Occipital lobe (tissue), 2 donors: ENCODE measurements around the gene VSTM2B. TPM values are rescaled to one million over a fixed set of nuclear protein-coding genes. Genes with fewer than 3 reads are reported as not detected.

Experiments
- DNase-seq: peaks from one replicate; lab custom pipeline; 2025; lab: John Stamatoyannopoulos, UW
- total RNA-seq: library from RNA; depleted of rRNA; stranded (reverse); fragments of >200 nt; gene quantifications from one replicate; pipeline ENCODE4 v1.2.3, GENCODE V29; 2014

VSTM2B gene
- total RNA-seq, 1 donor from 2014 or later, result 12.3 TPM

GRCh38 chr19:29515233-29515619 lies 10.6 kb upstream of the VSTM2B start:
- no peak for DNase-seq

GRCh38 chr19:29515706-29516357 lies 10.0 kb upstream of the VSTM2B start:
- DNase-seq, result no peak

GRCh38 chr19:29516358-29516725 lies 9.5 kb upstream of the VSTM2B start:
- no peak for DNase-seq

- no peak for DNase-seq
These were observed 8.9 kb upstream of the VSTM2B start for GRCh38 chr19:29516821-29517395.

GRCh38 chr19:29517412-29517811 lies 8.4 kb upstream of the VSTM2B start:
- no peak for DNase-seq

GRCh38 chr19:29517946-29518345 lies 7.8 kb upstream of the VSTM2B start:
- no peak for DNase-seq

- no peak for DNase-seq
These were observed 6.6 kb upstream of the VSTM2B start for GRCh38 chr19:29519146-29519545.

- DNase-seq, result no peak
These were observed 5.9 kb upstream of the VSTM2B start for GRCh38 chr19:29519931-29520330.

GRCh38 chr19:29520390-29520789 lies 5.4 kb upstream of the VSTM2B start:
- no peak for DNase-seq

GRCh38 chr19:29521291-29522075 lies 4.3 kb upstream of the VSTM2B start:
- DNase-seq, result no peak

GRCh38 chr19:29523568-29523967 lies 2.2 kb upstream of the VSTM2B start:
- no peak for DNase-seq

GRCh38 chr19:29524201-29524911 lies 1.4 kb upstream of the VSTM2B start:
- DNase-seq, result peak; percentile 38

GRCh38 chr19:29524912-29525831 lies 622 bp upstream of the VSTM2B start:
- peak; percentile 56 for DNase-seq

GRCh38 chr19:29526730-29527499 lies 1.1 kb downstream of the VSTM2B start:
- DNase-seq, result peak; percentile 40

- DNase-seq, result no peak
These were observed 1.9 kb downstream of the VSTM2B start for GRCh38 chr19:29527500-29528328.

GRCh38 chr19:29528350-29528945 lies 2.7 kb downstream of the VSTM2B start:
- peak; percentile 73 for DNase-seq

GRCh38 chr19:29528946-29529645 lies 3.3 kb downstream of the VSTM2B start:
- DNase-seq, result no peak
